Astrocyte (in vitro differentiated cells and primary cell): ENCODE data around the gene PGGHG.
"Not testable (repeated sequence)": the region's sequence is repeated elsewhere in the genome, so short reads cannot be mapped to it uniquely, and the experiment has no call there.

Source experiments
- CTCF ChIP-seq: IDR thresholded peaks from 2 replicates; pipeline ENCODE4 v1.5.1; 2011; ENCODE audit warnings: low read depth, mild to moderate bottlenecking, inconsistent platforms, low read length, moderate library complexity; ENCODE audit not compliant: insufficient read depth
- EZH2 ChIP-seq: IDR thresholded peaks from 2 replicates; pipeline ENCODE4 v1.6.1; 2012; ENCODE audit warnings: mild to moderate bottlenecking, low read length, inconsistent platforms; ENCODE audit not compliant: insufficient read depth

GRCh38 chr11:307766-308708 lies 19.1 kb downstream of the PGGHG start, which contains the start of gene IFITM2:
- TF ChIP-seq CTCF, EZH2: not testable (repeated sequence)
